ENCODE measurements around the gene PREX1.

The PREX1 gene

GRCh38 chr20:48642105-48642880, 185.5 kb downstream of the PREX1 start:
- TF ChIP-seq CTCF (conservative IDR thresholded peaks at IDR 0.05; ENCODE audit: low read length) = no peak
- no peak overlapping the region for H3K4me3 ChIP-seq (ENCODE audit: low read length)
- no peak for DNase-seq (ENCODE audit: low read depth)

GRCh38 chr20:48640871-48641270, 186.9 kb downstream of the PREX1 start:
- TF ChIP-seq CTCF (conservative IDR thresholded peaks at IDR 0.05; ENCODE audit: low read length) = no peak
- H3K4me3 ChIP-seq (ENCODE audit: low read length) = no peak overlapping the region
- DNase-seq (ENCODE audit: low read depth) = no peak

- no peak for TF ChIP-seq CTCF (conservative IDR thresholded peaks at IDR 0.05; ENCODE audit: low read length)
- no peak for DNase-seq (ENCODE audit: low read depth)
- H3K4me3 ChIP-seq (ENCODE audit: low read length) = no peak overlapping the region
Observed at GRCh38 chr20:48639899-48640298, 187.9 kb downstream of the PREX1 start.

- no peak overlapping the region for H3K4me3 ChIP-seq (ENCODE audit: low read length)
- peak; percentile 44 for DNase-seq (ENCODE audit: low read depth)
- no peak for TF ChIP-seq CTCF (conservative IDR thresholded peaks at IDR 0.05; ENCODE audit: low read length)
Observed at GRCh38 chr20:48638546-48638945, 189.3 kb downstream of the PREX1 start.

GRCh38 chr20:48637461-48637860, 190.3 kb downstream of the PREX1 start:
- TF ChIP-seq CTCF (conservative IDR thresholded peaks at IDR 0.05; ENCODE audit: low read length) = no peak
- H3K4me3 ChIP-seq (ENCODE audit: low read length) = no peak overlapping the region
- DNase-seq (ENCODE audit: low read depth) = no peak

GRCh38 chr20:48636301-48636700, 191.5 kb downstream of the PREX1 start:
- H3K4me3 ChIP-seq (ENCODE audit: low read length) = no peak overlapping the region
- no peak for TF ChIP-seq CTCF (conservative IDR thresholded peaks at IDR 0.05; ENCODE audit: low read length)
- no peak for DNase-seq (ENCODE audit: low read depth)

GRCh38 chr20:48635791-48636267, 192.0 kb downstream of the PREX1 start:
- TF ChIP-seq CTCF (conservative IDR thresholded peaks at IDR 0.05; ENCODE audit: low read length) = peak; percentile 76
- DNase-seq (ENCODE audit: low read depth) = no peak
- no peak overlapping the region for H3K4me3 ChIP-seq (ENCODE audit: low read length)

Measured in AG10803 (cell line).